Measurements from ENCODE around the gene RPS6KB1. TPM values are rescaled to one million over a fixed set of nuclear protein-coding genes. Genes with fewer than 3 reads are reported as not detected.
"Not testable (repeated sequence)": the region's sequence is repeated elsewhere in the genome, so short reads cannot be mapped to it uniquely, and the experiment has no call there.

Gene RPS6KB1
- polyA plus RNA-seq, 1 of the 3 experiments (the other 2 are of a cell fraction): 13.4 TPM

- Histone ChIP-seq H4K20me1 (ENCODE audit: insufficient read depth) (peaks cover 13% of the 10 kb centered on the region), H3K27ac (ENCODE audit: low read depth in 2 of 2, low read length in 1 of 2) (no peak overlapping the region), H3K27me3 (ENCODE audit: insufficient read depth) (no peaks in the 10 kb centered on the region), H3K4me2 (no peak overlapping the region), H3K9me3 (no peaks in the 10 kb centered on the region), H3F3A (replicated peaks; ENCODE audit: insufficient read depth) (peaks cover 54% of the 10 kb centered on the region), H3K9me2 (no peaks in the 10 kb centered on the region), H3K9ac (no peak overlapping the region), H3K36me3 (replicated peaks in 1 of 2; ENCODE audit: control insufficient read depth in 1 of 2, insufficient read depth in 2 of 2, low read length in 1 of 2) (no peaks in the 10 kb centered on the region), H3K4me1 (ENCODE audit: control insufficient read depth in 1 of 2, insufficient read depth in 2 of 2, low read depth in 1 of 2, low read length in 1 of 2) (peaks cover 4 to 36% of the 10 kb centered on the region in 2 experiments; a peak in 3 of 4 replicates), H3K4me3 (ENCODE audit: low read depth in 2 of 2, low read length in 1 of 2) (no peak overlapping the region), H3K79me2 (ENCODE audit: insufficient read depth) (no peaks in the 10 kb centered on the region), H2AFZ (ENCODE audit: low read depth) (no peak overlapping the region)
- ChIA-PET POLR2A (no interaction called here), CTCF (interaction anchor here (0.8 to 2.8 kb wide), 6 partner anchors 10 to 102 kb away, joined by 3 to 16 read pairs (median 4); no protein-coding TSS in a partner anchor)
- TF ChIP-seq TAF1 (IDR thresholded peaks at IDR 0.05; ENCODE audit: borderline replicate concordance, low read depth, low read length): no peak
- no peak for TF ChIP-seq MAX (IDR thresholded peaks at IDR 0.05; ENCODE audit: low read depth)
- no peak for TF ChIP-seq IRF3 (IDR thresholded peaks at IDR 0.05; ENCODE audit: low read depth, low read length)
- TF ChIP-seq ELF1 (IDR thresholded peaks at IDR 0.05): no peak
- no peak for TF ChIP-seq RCOR1 (IDR thresholded peaks at IDR 0.05; ENCODE audit: low read length)
- no peak for TF ChIP-seq USF2 (IDR thresholded peaks at IDR 0.05; ENCODE audit: borderline replicate concordance, low read depth, low read length)
- no peak for TF ChIP-seq SMC3 (IDR thresholded peaks at IDR 0.05; ENCODE audit: low read depth, low read length)
- no peak for TF ChIP-seq EP300 (IDR thresholded peaks at IDR 0.05; ENCODE audit: borderline replicate concordance in 1 of 2, low read depth in 1 of 2, low read length in 1 of 2)
- no peak for TF ChIP-seq TCF12 (IDR thresholded peaks at IDR 0.05)
- no peak for TF ChIP-seq CHD2 (IDR thresholded peaks at IDR 0.05; ENCODE audit: low read length, partially characterized antibody)
- no peak for TF ChIP-seq FOSL2 (IDR thresholded peaks at IDR 0.05; ENCODE audit: borderline replicate concordance, low read depth)
- TF ChIP-seq NFIC (IDR thresholded peaks at IDR 0.05; ENCODE audit: borderline replicate concordance): no peak
- TF ChIP-seq REST (IDR thresholded peaks at IDR 0.05; ENCODE audit: low read depth, low read length): no peak
- TF ChIP-seq FOXM1 (IDR thresholded peaks at IDR 0.05; ENCODE audit: low read depth): no peak
- no peak for TF ChIP-seq GABPA (IDR thresholded peaks at IDR 0.05; ENCODE audit: low read depth)
- TF ChIP-seq TEAD4 (IDR thresholded peaks at IDR 0.05; ENCODE audit: borderline replicate concordance, insufficient read depth): no peak
- TF ChIP-seq RAD21 (IDR thresholded peaks at IDR 0.05; ENCODE audit: low read length): no peak
- WGBS (ENCODE audit: low lambda C conversion rate): 93% methylated on average over 7 of the region's 7 CpGs
- no peak for DNase-seq
Observed at GRCh38 chr17:59848778-59849177, 44.1 kb upstream of the RPS6KB1 start.

GRCh38 chr17:59850311-59850710, 42.6 kb upstream of the RPS6KB1 start:
- CTCF ChIA-PET: interaction anchor here (0.7 to 2.8 kb wide), 5 partner anchors 9 to 1798 kb away, joined by 3 to 16 read pairs (median 6); no protein-coding TSS in a partner anchor

More at GRCh38 chr17:59850311-59850710, 42.6 kb upstream of the RPS6KB1 start:
- H3K9ac ChIP-seq; DNase-seq; H3K36me3 ChIP-seq (replicated peaks in 1 of 2; ENCODE audit: control insufficient read depth in 1 of 2, insufficient read depth in 2 of 2, low read length in 1 of 2); H3K4me3 ChIP-seq (ENCODE audit: low read depth in 2 of 2, low read length in 1 of 2); POLR2A ChIA-PET; H3K27me3 ChIP-seq (ENCODE audit: insufficient read depth); H2AFZ ChIP-seq (ENCODE audit: low read depth); H3K9me2 ChIP-seq; H4K20me1 ChIP-seq (ENCODE audit: insufficient read depth); H3K9me3 ChIP-seq; H3K4me2 ChIP-seq; H3K27ac ChIP-seq (ENCODE audit: low read depth in 2 of 2, low read length in 1 of 2); H3K79me2 ChIP-seq (ENCODE audit: insufficient read depth): not testable (repeated sequence)
- Histone ChIP-seq H3K4me1 (ENCODE audit: control insufficient read depth in 1 of 2, insufficient read depth in 2 of 2, low read depth in 1 of 2, low read length in 1 of 2) (peaks cover 4 to 34% of the 10 kb centered on the region in 2 experiments; a peak in 3 of 4 replicates), H3F3A (replicated peaks; ENCODE audit: insufficient read depth) (peaks cover 39% of the 10 kb centered on the region)
- 94% methylated on average over 15 of the region's 15 CpGs for WGBS (ENCODE audit: low lambda C conversion rate)
